Measurements from ENCODE around the gene CHST8. TPM values are rescaled to one million over a fixed set of nuclear protein-coding genes. Genes with fewer than 3 reads are reported as not detected.
"Not testable (repeated sequence)": the region's sequence is repeated elsewhere in the genome, so short reads cannot be mapped to it uniquely, and the experiment has no call there.

The CHST8 gene
- total RNA-seq, 2 donors from 2014 or later = 0.43 TPM; not detected in 1

DNA sequence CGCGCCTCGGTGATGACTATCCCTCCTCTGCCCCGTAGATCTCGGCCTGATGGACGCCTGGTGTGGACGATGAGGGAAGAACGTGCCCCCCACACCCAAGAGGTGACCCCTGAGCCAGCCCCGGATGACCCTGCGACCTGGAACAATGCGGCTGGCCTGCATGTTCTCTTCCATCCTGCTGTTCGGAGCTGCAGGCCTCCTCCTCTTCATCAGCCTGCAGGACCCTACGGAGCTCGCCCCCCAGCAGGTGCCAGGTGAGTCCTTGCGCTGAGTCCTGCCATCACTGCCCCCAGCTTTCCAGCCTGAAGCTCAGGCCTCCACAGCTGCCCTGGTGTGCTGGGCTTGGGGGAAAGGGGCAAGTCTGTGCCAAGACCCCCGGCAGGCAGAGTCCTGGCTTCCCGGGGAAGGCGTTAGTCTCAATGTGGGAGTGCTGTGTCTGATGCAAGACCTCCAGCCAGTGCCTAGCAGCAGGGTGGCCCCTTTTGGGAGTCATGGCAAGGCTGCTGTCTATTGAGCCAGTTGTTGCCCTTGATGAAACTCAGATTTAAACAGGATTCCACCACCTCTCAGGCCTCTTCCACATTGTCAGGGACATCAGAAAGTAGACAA is 67.5 kb downstream of the CHST8 start:
- no peak for DNase-seq (ENCODE audit: low spot score)
- Histone ChIP-seq H3K27me3 (no peaks in the 10 kb centered on the region), H3K4me3 (no peak overlapping the region), H3K27ac (no peak overlapping the region), H3K4me1 (no peaks in the 10 kb centered on the region), H3K9me3 (no peaks in the 10 kb centered on the region), H3K36me3 (no peaks in the 10 kb centered on the region)
- TF ChIP-seq, protein P1, sequence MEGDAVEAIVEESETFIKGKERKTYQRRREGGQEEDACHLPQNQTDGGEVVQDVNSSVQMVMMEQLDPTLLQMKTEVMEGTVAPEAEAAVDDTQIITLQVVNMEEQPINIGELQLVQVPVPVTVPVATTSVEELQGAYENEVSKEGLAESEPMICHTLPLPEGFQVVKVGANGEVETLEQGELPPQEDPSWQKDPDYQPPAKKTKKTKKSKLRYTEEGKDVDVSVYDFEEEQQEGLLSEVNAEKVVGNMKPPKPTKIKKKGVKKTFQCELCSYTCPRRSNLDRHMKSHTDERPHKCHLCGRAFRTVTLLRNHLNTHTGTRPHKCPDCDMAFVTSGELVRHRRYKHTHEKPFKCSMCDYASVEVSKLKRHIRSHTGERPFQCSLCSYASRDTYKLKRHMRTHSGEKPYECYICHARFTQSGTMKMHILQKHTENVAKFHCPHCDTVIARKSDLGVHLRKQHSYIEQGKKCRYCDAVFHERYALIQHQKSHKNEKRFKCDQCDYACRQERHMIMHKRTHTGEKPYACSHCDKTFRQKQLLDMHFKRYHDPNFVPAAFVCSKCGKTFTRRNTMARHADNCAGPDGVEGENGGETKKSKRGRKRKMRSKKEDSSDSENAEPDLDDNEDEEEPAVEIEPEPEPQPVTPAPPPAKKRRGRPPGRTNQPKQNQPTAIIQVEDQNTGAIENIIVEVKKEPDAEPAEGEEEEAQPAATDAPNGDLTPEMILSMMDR (IDR thresholded peaks at IDR 0.05) = no peak

DNA sequence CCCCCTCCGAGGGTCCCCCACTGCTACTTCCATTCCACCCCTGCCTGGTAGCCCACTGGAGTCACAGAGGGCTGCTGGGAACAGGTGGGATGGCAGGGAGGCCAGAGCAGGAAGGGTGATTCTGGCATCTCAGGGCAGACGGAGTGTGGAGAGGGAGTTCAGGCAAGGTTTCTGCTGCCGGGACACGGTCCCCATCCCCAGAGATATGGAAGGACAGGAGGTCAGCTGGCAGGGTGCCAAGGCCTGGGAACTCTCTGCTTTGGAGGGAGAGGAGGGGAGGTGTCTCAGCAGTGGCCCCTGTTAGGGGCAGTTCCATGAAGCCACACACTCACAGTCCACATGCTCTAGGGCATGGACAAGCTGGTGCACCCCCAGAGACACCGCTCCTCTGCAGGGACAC is 68.1 kb downstream of the CHST8 start:
- TF ChIP-seq, protein P1 (IDR thresholded peaks at IDR 0.05) = no peak
- Histone ChIP-seq H3K27ac (no peak overlapping the region), H3K4me3 (no peak overlapping the region), H3K4me1 (no peaks in the 10 kb centered on the region), H3K9me3 (no peaks in the 10 kb centered on the region), H3K36me3 (no peaks in the 10 kb centered on the region), H3K27me3 (no peaks in the 10 kb centered on the region)
- DNase-seq (ENCODE audit: low spot score) = no peak

DNA sequence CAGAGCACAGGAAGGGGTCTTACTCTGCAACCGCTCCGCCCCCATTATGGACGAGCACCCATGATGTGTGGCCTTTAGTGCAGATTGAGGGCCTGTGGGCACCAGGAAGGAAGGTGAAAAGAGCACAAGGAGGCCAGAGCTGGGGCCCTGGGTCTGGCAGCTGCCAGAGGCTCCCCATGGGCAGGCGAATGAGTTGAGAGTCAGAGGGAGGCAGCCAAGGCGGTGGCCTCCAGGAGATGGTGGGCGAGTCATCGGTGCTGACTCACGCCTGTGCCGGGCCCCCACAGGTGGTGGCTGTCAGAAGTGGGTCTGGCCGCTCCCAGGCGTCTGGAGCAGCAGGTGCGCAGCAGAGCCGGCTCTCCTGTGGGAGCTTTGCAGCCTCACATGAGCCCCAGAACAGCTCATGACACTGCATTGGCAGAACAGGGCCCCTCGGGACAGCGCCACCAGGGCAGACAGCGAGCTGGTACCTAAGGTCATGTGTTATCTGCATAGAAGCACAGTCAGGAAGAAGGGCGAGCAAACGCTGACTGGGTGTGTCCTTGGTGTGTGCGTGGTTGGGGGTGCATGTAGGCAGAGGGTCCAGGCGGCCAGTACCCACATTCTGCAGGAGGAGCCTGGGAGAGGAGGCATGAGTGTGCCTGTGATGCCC is 68.8 kb downstream of the CHST8 start:
- H3K36me3 ChIP-seq = no peaks in the 10 kb centered on the region
- TF ChIP-seq, protein P1 (IDR thresholded peaks at IDR 0.05) = no peak
- no peak overlapping the region for H3K4me3 ChIP-seq
- H3K4me1 ChIP-seq = no peaks in the 10 kb centered on the region
- DNase-seq (ENCODE audit: low spot score) = no peak
- no peak overlapping the region for H3K27ac ChIP-seq
- no peaks in the 10 kb centered on the region for H3K9me3 ChIP-seq
- H3K27me3 ChIP-seq = no peaks in the 10 kb centered on the region

DNA sequence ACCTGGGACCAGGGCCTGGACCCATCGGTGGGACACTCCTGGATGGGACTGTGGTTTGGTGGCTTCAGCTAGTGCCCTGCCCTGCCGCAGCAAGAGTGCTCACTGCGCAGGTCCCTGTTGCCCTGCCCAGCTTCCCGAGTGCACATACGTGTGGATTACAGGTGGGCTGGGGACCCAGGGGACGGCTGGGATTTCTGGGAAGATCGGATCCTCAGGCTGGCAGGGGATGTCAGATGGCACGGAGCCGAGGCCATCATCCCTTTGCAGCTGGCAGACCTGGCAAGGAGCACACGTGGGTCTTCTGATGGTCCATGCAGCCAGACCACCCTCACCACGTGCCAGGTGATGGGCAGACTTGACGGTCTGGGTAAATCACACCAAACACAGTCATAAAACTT is 69.3 kb downstream of the CHST8 start:
- DNase-seq (ENCODE audit: low spot score) = no peak
- Histone ChIP-seq H3K27ac (no peak overlapping the region), H3K9me3 (no peaks in the 10 kb centered on the region), H3K4me3 (no peak overlapping the region), H3K27me3 (no peaks in the 10 kb centered on the region), H3K36me3 (no peaks in the 10 kb centered on the region), H3K4me1 (no peaks in the 10 kb centered on the region)
- TF ChIP-seq, protein P1 (IDR thresholded peaks at IDR 0.05) = no peak

DNA sequence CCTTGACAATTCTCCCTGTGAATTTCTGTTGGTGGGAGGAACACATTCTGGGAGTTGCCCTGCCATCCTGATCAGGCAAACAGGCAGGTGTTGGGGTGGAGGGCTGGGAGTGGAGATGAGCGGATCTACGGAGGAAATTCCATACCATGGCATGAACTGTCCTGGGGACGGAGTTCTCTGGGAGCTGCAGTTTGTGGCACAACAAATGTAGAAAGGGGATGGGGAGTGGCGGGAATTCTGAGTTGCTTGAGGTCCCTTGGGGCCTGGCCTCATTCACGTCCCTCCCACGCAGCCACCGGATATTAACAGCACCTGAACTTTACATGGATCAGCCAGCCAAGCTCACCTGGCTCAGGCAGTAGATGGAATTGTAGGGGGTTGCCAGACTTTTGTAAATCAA is 70.0 kb downstream of the CHST8 start:
- Histone ChIP-seq H3K27ac (no peak overlapping the region), H3K27me3 (no peaks in the 10 kb centered on the region), H3K4me1 (no peaks in the 10 kb centered on the region), H3K9me3 (no peaks in the 10 kb centered on the region), H3K36me3 (no peaks in the 10 kb centered on the region), H3K4me3 (no peak overlapping the region)
- TF ChIP-seq, protein P1 (IDR thresholded peaks at IDR 0.05) = no peak
- DNase-seq (ENCODE audit: low spot score) = no peak

DNA sequence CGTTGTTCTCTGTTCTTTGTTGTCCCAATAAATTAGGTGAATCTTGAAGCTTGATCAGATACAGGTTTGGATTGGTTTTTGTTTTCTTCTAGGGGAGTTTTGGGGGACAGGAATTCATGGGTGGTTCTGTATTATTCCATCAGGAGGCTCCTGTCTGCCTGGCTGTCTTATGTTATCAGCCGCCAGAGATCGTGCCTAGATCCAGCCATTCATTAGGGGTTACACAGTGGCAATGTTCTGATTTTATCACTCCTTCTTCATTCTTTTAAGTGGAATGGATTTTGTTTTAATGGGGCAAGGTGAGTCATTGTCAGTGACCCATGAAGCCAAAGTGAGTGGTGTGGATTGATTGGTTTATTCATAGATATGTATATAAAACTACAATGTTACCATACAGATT is 71.9 kb downstream of the CHST8 start:
- no peak for DNase-seq (ENCODE audit: low spot score)
- H3K36me3 ChIP-seq = no peaks in the 10 kb centered on the region
- no peaks in the 10 kb centered on the region for H3K4me1 ChIP-seq
- TF ChIP-seq, protein P1 (IDR thresholded peaks at IDR 0.05) = no peak
- no peak overlapping the region for H3K4me3 ChIP-seq
- no peaks in the 10 kb centered on the region for H3K9me3 ChIP-seq
- H3K27me3 ChIP-seq = no peaks in the 10 kb centered on the region
- H3K27ac ChIP-seq = no peak overlapping the region

DNA sequence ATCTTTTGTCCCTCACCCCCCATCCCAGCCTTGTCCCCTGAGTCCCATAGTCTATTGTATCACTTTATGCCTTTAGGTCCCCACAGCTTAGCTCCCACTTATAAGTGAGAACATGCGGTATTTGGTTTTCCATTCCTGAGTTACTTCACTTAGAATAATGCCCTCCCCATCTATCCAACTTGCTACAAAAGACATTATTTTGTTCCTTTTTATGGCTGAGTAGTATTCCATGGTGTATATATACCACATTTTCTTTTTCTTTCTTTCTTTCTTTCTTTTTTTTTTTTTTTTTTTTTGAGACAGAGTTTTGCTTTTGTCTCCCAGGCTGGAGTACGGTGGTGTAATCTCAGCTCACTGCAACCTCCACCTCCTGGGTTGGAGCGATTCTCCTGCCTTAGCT is 73.8 kb downstream of the CHST8 start:
- not testable (repeated sequence) for H3K36me3 ChIP-seq; H3K4me3 ChIP-seq; H3K27me3 ChIP-seq; H3K27ac ChIP-seq; H3K9me3 ChIP-seq; DNase-seq (ENCODE audit: low spot score); H3K4me1 ChIP-seq
